H1 (cell line): ENCODE data around the gene CYP2C18. TPM values are rescaled to one million over a fixed set of nuclear protein-coding genes. Genes with fewer than 3 reads are reported as not detected.

Experiments used
- CTCF ChIA-PET: fragments of 300-600 bp; sonication (Branson Sonifier 250); formaldehyde crosslinking; loops from one replicate; lab custom pipeline; 2021; ENCODE audit not compliant: partially characterized antibody; lab: Charles Lee
- POLR2A ChIA-PET: fragments of 300-600 bp; sonication (Branson Sonifier 250); formaldehyde crosslinking; loops from one replicate; lab custom pipeline; 2021; ENCODE audit warnings: inconsistent platforms; ENCODE audit not compliant: partially characterized antibody; lab: Charles Lee
- DNase-seq, 2 experiments: peaks; one replicate each; pipeline versions ENCODE4 v3.0.0 to v3.0.0-alpha.2; 2010 to 2022; ENCODE audit warnings: low spot score in 2 of 2, low read depth in 1 of 2, mixed read lengths in 1 of 2
- FAIRE-seq: peaks from 2 replicates; lab custom pipeline; 2011; peaks lifted over from hg19 to GRCh38; lab: Jason Lieb, UNC
- H2AFZ ChIP-seq: 2 replicates; pipeline ENCODE4 v1.8.1; 2012; ENCODE audit warnings: low read length, inconsistent platforms
- H2AK5ac ChIP-seq: 2 replicates; pipeline ENCODE4 v1.6.1; 2013; ENCODE audit warnings: low read depth, low read length
- H2BK120ac ChIP-seq: replicated peaks from 2 replicates; pipeline ENCODE3; 2013; ENCODE audit warnings: low read depth, low read length, inconsistent platforms
- H2BK12ac ChIP-seq: 2 replicates; pipeline ENCODE4 v1.6.1; 2013; ENCODE audit warnings: low read depth, low read length
- H2BK15ac ChIP-seq: 2 replicates; pipeline ENCODE4 v1.6.1; 2013; ENCODE audit warnings: low read length
- H2BK20ac ChIP-seq: 2 replicates; pipeline ENCODE4 v1.6.1; 2013; ENCODE audit warnings: low read length
- H2BK5ac ChIP-seq: 2 replicates; pipeline ENCODE4 v1.6.1; 2013; ENCODE audit warnings: low read depth, low read length
- H3K14ac ChIP-seq: 2 replicates; pipeline ENCODE4 v1.6.1; 2013; ENCODE audit warnings: inconsistent platforms; ENCODE audit not compliant: insufficient read length
- H3K18ac ChIP-seq: 2 replicates; pipeline ENCODE4 v1.6.1; 2013; ENCODE audit warnings: low read length; ENCODE audit errors: extremely low read depth
- H3K23ac ChIP-seq: 2 replicates; pipeline ENCODE4 v1.6.1; 2013; ENCODE audit warnings: inconsistent platforms; ENCODE audit not compliant: insufficient read length
- H3K23me2 ChIP-seq: 2 replicates; pipeline ENCODE4 v1.6.1; 2013; ENCODE audit warnings: low read depth, low read length
- H3K27ac ChIP-seq: 2 replicates; pipeline ENCODE4 v1.6.1; 2011; ENCODE audit warnings: low read depth, low read length, inconsistent platforms
- H3K27me3 ChIP-seq, 4 experiments: replicated peaks in 1 of 4; 1 replicate in 1 of 4; 2 replicates in 3 of 4; pipeline versions ENCODE4 v1.6.1 to v1.8.1; 2011 to 2013; ENCODE audit warnings: low read length in 3 of 4, mild to moderate bottlenecking in 3 of 4, inconsistent platforms in 2 of 4, mixed read lengths in 2 of 4, moderate library complexity in 1 of 4; ENCODE audit not compliant: control insufficient read depth in 3 of 4, insufficient read depth in 3 of 4; ENCODE audit errors: extremely low read depth in 1 of 4
- H3K36me3 ChIP-seq, 4 experiments: 2 replicates each; pipeline versions ENCODE4 v1.6.1 to v1.8.1; 2011 to 2013; ENCODE audit warnings: mild to moderate bottlenecking in 4 of 4, low read length in 3 of 4, moderate library complexity in 2 of 4, control low read depth in 1 of 4, inconsistent platforms in 1 of 4; ENCODE audit not compliant: insufficient read depth in 4 of 4, control insufficient read depth in 2 of 4
- H3K4ac ChIP-seq: replicated peaks from 2 replicates; pipeline ENCODE3; 2013; ENCODE audit warnings: low read length, low read depth, mixed read lengths, inconsistent platforms; ENCODE audit not compliant: insufficient read length
- H3K4me1 ChIP-seq, 4 experiments: replicated peaks in 1 of 4; 1 replicate in 1 of 4; 2 replicates in 3 of 4; pipeline versions ENCODE4 v1.6.1 to v1.8.1; 2011 to 2013; ENCODE audit warnings: low read length in 3 of 4, inconsistent platforms in 2 of 4, mixed read lengths in 1 of 4; ENCODE audit not compliant: insufficient read depth in 4 of 4, control insufficient read depth in 3 of 4
- H3K4me2 ChIP-seq, 2 experiments: 2 replicates each; pipeline versions ENCODE4 v1.6.1 to v1.8.1; 2011 to 2013; ENCODE audit warnings: low read depth in 2 of 2, low read length in 2 of 2, control low read depth in 1 of 2, inconsistent platforms in 1 of 2, mild to moderate bottlenecking in 1 of 2; ENCODE audit not compliant: insufficient read depth in 1 of 2
- H3K4me3 ChIP-seq, 4 experiments: fragments of 200-600, 300-600 bp in 1 of 4; sonication (generic), shearing (Covaris generic), sonication (Bioruptor Twin) in 1 of 4; 2 replicates each; pipeline versions ENCODE4 v1.5.1 to v1.8.1; 2011 to 2016; ENCODE audit warnings: low read length in 4 of 4, low read depth in 3 of 4, control low read depth in 2 of 4, inconsistent platforms in 2 of 4, mild to moderate bottlenecking in 2 of 4, mixed read lengths in 1 of 4, moderate library complexity in 1 of 4; ENCODE audit not compliant: insufficient read depth in 2 of 4; ENCODE audit errors: extremely low read depth in 1 of 4
- H3K56ac ChIP-seq: replicated peaks from 2 replicates; pipeline ENCODE3; 2013; ENCODE audit warnings: low read depth, mild to moderate bottlenecking, mixed read lengths, low read length, inconsistent platforms; ENCODE audit not compliant: insufficient read length
- H3K79me1 ChIP-seq: 2 replicates; pipeline ENCODE4 v1.6.1; 2013; ENCODE audit warnings: low read depth, low read length, control low read depth
- H3K79me2 ChIP-seq, 2 experiments: 2 replicates each; pipeline versions ENCODE4 v1.6.1 to v1.8.1; 2012 to 2013; ENCODE audit warnings: low read length in 2 of 2, mild to moderate bottlenecking in 2 of 2, inconsistent platforms in 1 of 2; ENCODE audit not compliant: insufficient read depth in 2 of 2, control insufficient read depth in 1 of 2
- H3K9ac ChIP-seq, 4 experiments: replicated peaks in 1 of 4; 1 replicate in 1 of 4; 2 replicates in 3 of 4; pipeline versions ENCODE4 v1.6.1 to v1.8.1; 2011 to 2013; ENCODE audit warnings: low read depth in 3 of 4, low read length in 3 of 4, control low read depth in 2 of 4, mild to moderate bottlenecking in 2 of 4, moderate library complexity in 2 of 4, inconsistent platforms in 1 of 4; ENCODE audit errors: extremely low read depth in 1 of 4
- H3K9me3 ChIP-seq, 2 experiments: 2 replicates each; pipeline versions ENCODE4 v1.6.1 to v1.8.1; 2012 to 2013; ENCODE audit warnings: mild to moderate bottlenecking in 2 of 2, moderate library complexity in 2 of 2, control low read depth in 1 of 2, inconsistent platforms in 1 of 2, low read depth in 1 of 2, low read length in 1 of 2, mixed read lengths in 1 of 2; ENCODE audit not compliant: insufficient read depth in 2 of 2
- H4K20me1 ChIP-seq, 2 experiments: replicated peaks in 1 of 2; 2 replicates each; pipeline versions ENCODE3 to v1.8.1; 2011 to 2013; ENCODE audit warnings: inconsistent platforms in 2 of 2, low read length in 2 of 2, mild to moderate bottlenecking in 1 of 2; ENCODE audit not compliant: insufficient read depth in 2 of 2, control insufficient read depth in 1 of 2
- H4K5ac ChIP-seq: 2 replicates; pipeline ENCODE4 v1.6.1; 2013; ENCODE audit warnings: low read length, low read depth, mixed read lengths, inconsistent platforms; ENCODE audit not compliant: insufficient read length
- H4K8ac ChIP-seq: 2 replicates; pipeline ENCODE4 v1.8.0; 2013; ENCODE audit warnings: mild to moderate bottlenecking, moderate library complexity, low read length, inconsistent platforms; ENCODE audit not compliant: insufficient read depth; ENCODE audit errors: extremely low read depth
- H4K91ac ChIP-seq: replicated peaks from 2 replicates; pipeline ENCODE3; 2013; ENCODE audit warnings: low read length, mixed read lengths, inconsistent platforms; ENCODE audit not compliant: insufficient read length
- BCL11A ChIP-seq, 2 experiments: IDR thresholded peaks; one replicate each; pipeline ENCODE4 v1.6.1; 2011; ENCODE audit warnings: low read depth in 2 of 2, low read length in 2 of 2, mild to moderate bottlenecking in 2 of 2
- EGR1 ChIP-seq: IDR thresholded peaks from 2 replicates; pipeline ENCODE4 v1.6.1; 2011; ENCODE audit warnings: low read depth, low read length, borderline replicate concordance
- GTF2F1 ChIP-seq: IDR thresholded peaks from 2 replicates; pipeline ENCODE4 v1.6.1; 2012; ENCODE audit warnings: low read depth, low read length, improper control_type of control experiment, borderline replicate concordance
- KDM5A ChIP-seq: fragments of 200-600 bp; IDR thresholded peaks from 2 replicates; pipeline ENCODE4 v1.7.1; 2012; ENCODE audit warnings: mild to moderate bottlenecking, low read length, inconsistent platforms, mixed read lengths
- MAFK ChIP-seq: IDR thresholded peaks from 2 replicates; pipeline ENCODE4 v1.6.1; 2012; ENCODE audit warnings: low read depth, mild to moderate bottlenecking, improper control_type of control experiment, low read length
- POLR2A ChIP-seq, 2 experiments: IDR thresholded peaks; 1 replicate in 1 of 2; 2 replicates in 1 of 2; pipeline ENCODE4 v1.6.1; 2011; ENCODE audit warnings: low read depth in 2 of 2, low read length in 2 of 2, mild to moderate bottlenecking in 2 of 2; ENCODE audit errors: control extremely low read depth in 1 of 2
- RFX5 ChIP-seq: IDR thresholded peaks from 2 replicates; pipeline ENCODE4 v1.6.1; 2011; ENCODE audit warnings: low read depth, low read length, improper control_type of control experiment, borderline replicate concordance
- TEAD4 ChIP-seq: IDR thresholded peaks from 2 replicates; pipeline ENCODE4 v1.6.1; 2012; ENCODE audit warnings: low read depth, low read length, inconsistent platforms, mixed read lengths
- WGBS, 2 experiments: shearing (Covaris generic) in 1 of 2; methylation state at CpG; one replicate each; pipeline versions ENCODE4 v1.1.6 to v1.1.7; 2013 to 2015; ENCODE audit warnings: low lambda C conversion rate in 2 of 2, mixed read lengths in 2 of 2, inconsistent platforms in 1 of 2, low coverage in 1 of 2, missing lambda C conversion rate in 1 of 2; ENCODE audit not compliant: insufficient replicate concordance in 2 of 2, insufficient coverage in 1 of 2, insufficient read length in 1 of 2; ENCODE audit errors: extremely low coverage in 1 of 2, missing lambda C conversion rate in 1 of 2; 5-methylcytosine and 5-hydroxymethylcytosine counted together
- polyA plus RNA-seq, 7 experiments: library from polyadenylated mRNA; depleted of rRNA in 3 of 7; stranded (reverse) in 5 of 7; unstranded in 2 of 7; fragments of >200 nt in 5 of 7; fragments of 200-250 nt in 2 of 7; gene quantifications; 1 replicate in 5 of 7; 2 replicates in 1 of 7; 4 replicates in 1 of 7; pipeline versions ENCODE4 v1.2.1 to v1.2.3, GENCODE V29; 2011 to 2013; ENCODE audit warnings: missing spikeins in 2 of 7, mixed read lengths in 2 of 7
- total RNA-seq: library from RNA; stranded (reverse); fragmentation: NEBNext Ultra II Directional; extraction: Animal tissue kit (Norgen Biotek cat#: 25700); gene quantifications from 2 replicates; pipeline ENCODE4 v1.2.1, GENCODE V29; 2021

CYP2C18 gene
- total and polyA plus RNA-seq, 2 of the 8 experiments (the other 6 are each of a cell fraction or from before 2014, with no cell fraction given): 0.17 TPM; not detected in 1

GRCh38 chr10:94706089-94706488, 22.6 kb downstream of the CYP2C18 start:
- H4K20me1 ChIP-seq: no peaks in the 10 kb centered on the region
- H3K79me2 ChIP-seq: no peaks in the 10 kb centered on the region
- H3K23me2 ChIP-seq: no peaks in the 10 kb centered on the region
- no peak overlapping the region for H2BK15ac ChIP-seq
- H3K23ac ChIP-seq: no peak overlapping the region
- H3K36me3 ChIP-seq: no peaks in the 10 kb centered on the region
- no peak overlapping the region for H2BK20ac ChIP-seq
- H2AK5ac ChIP-seq: no peak overlapping the region
- H3K14ac ChIP-seq: no peak overlapping the region
- H3K9ac ChIP-seq: no peak overlapping the region
- no peaks in the 10 kb centered on the region for H3K79me1 ChIP-seq
- DNase-seq (no peak), FAIRE-seq (no peak)
- no peaks in the 10 kb centered on the region for H3K9me3 ChIP-seq
- H3K4me3 ChIP-seq: no peak overlapping the region
- H3K27me3 ChIP-seq: no peaks in the 10 kb centered on the region
- H2BK12ac ChIP-seq: no peak overlapping the region
- H4K91ac ChIP-seq: no peak overlapping the region
- no peak overlapping the region for H2BK5ac ChIP-seq
- no peaks in the 10 kb centered on the region for H3K4me1 ChIP-seq
- CTCF ChIA-PET: interaction anchor here (1.1 to 1.3 kb wide), 2 partner anchors 10 to 29 kb away, joined by 3 to 6 read pairs; no protein-coding TSS in a partner anchor
- 0 out of 2 replicates have a peak overlapping the region, but pooled peaks have one; percentile 31 for H2AFZ ChIP-seq
- no peak overlapping the region for H4K5ac ChIP-seq
- H3K18ac ChIP-seq: no peak overlapping the region
- TF ChIP-seq GTF2F1 (no peak), BCL11A (IDR thresholded peaks at IDR 0.05; ENCODE audit: low read depth in 2 of 2, low read length in 2 of 2) (no peak), TEAD4 (no peak), KDM5A (no peak), EGR1 (no peak), RFX5 (no peak), POLR2A (IDR thresholded peaks at IDR 0.05; ENCODE audit: control extremely low read depth in 1 of 2, low read depth in 2 of 2, low read length in 2 of 2) (no peak), MAFK (no peak)
- no peak overlapping the region for H3K27ac ChIP-seq
- H3K4ac ChIP-seq: no peak overlapping the region
- no peak overlapping the region for H3K56ac ChIP-seq
- 100% methylated on average over 1 of the region's 1 CpG; no CpG with 5 or more reads in 1 of the 2 experiments for WGBS, 2 experiments
- H4K8ac ChIP-seq: no peak overlapping the region
- no peak overlapping the region for H3K4me2 ChIP-seq
- no peak overlapping the region for H2BK120ac ChIP-seq
- POLR2A ChIA-PET: no interaction called here
